NCI-H82 (cell line): ENCODE data around the gene ASPSCR1.

Experiments used
- DNase-seq: peaks from one replicate; lab custom pipeline; 2025; lab: John Stamatoyannopoulos, UW

ASPSCR1 gene

DNA sequence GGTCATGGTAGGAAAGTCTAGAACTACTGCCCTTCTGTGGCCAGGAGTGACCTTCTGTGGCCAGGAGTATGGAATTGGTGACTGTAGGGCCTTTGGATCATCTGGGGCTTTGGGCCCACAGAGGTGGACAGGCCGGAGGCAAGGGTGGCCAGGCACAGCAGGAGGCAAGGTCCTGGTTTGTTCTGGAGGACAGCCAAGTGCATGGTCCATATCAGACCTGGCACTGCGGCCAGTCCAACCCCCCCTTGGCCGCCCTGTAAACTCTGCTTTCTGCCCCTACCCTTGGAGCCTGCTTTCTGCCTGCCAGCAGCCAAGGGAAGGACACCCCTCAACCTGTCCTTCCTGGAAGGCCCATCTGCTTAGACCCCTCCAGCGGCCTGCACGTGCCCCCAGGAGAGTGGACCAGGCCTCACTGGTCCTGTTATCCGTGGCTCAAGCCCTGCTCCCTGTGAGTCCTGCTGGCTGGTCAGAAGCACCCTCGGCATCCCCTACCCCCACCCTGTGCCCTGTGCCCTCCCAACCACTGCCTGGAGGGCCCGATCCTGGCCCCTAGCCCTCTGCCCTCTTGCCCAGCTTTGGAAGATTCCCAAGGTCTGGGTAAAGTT lies 62.4 kb downstream of the ASPSCR1 start:
- DNase-seq, result no peak

DNA sequence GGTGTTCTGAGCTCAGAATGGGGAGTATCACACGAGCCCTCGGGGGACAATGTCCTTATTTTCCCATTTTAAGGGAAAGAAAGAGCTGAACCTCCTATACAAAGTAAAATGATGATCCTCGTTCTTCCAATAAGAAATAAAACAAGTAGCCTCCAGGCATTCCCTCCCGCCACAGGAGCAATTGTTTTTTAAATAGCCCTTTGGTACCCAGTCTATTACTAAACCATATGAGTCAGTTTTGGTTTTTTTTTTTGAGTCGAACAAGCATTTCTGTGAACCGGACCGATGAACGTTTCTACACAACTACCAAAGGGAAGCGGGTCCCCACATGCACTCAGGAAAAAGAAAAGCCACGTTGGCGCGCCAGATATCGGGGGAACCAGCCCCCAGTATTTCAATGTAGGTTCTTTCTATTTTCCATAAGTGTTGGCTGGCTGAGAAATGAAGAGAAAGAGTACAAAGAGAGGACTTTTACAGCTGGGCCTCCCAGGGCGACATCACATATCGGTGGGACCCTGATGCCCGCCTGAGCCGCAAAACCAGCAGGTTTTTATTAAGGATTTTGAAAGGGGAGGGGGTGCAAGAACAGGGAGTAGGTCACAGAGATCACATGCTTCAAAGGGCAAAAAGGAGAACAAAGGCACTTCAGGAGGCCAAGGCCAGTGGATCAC lies 63.9 kb downstream of the ASPSCR1 start:
- DNase-seq, result no peak

DNA sequence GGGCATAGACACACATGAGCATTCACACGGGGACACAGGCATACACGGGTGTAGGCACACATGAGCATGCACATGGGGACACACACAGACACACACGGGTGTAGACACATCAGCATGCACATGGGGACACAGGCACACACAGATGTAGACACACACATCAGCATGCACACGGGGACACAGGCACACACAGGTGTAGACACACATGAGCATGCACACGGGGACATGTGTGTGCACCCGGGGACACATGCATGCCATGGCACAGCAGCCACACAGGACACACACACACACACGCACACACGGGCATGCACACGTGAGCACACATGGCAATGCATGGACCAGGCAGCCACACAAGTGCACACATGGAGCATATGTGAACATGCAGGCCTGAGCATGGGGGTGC lies 65.2 kb downstream of the ASPSCR1 start:
- DNase-seq, result no peak

DNA sequence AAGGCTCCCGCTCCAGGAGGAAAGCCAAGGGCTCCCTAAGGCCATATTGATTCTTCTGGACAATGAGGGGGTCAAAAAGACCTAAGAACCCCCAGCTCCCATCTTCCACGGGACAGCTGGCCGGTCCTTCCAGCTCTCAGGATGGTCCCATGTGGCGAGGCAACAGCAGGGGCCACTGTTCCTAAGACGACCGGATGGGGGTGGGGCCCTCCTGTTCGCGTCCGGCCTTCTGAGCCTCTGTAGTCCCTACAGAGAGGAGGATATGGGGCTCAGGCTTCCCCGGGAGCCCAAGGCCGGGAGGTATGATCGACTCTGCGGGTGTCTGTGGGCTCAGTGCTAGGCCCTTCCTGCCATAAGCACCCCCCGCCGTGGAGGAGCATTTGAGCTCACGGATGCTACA lies 66.1 kb downstream of the ASPSCR1 start:
- no peak for DNase-seq

DNA sequence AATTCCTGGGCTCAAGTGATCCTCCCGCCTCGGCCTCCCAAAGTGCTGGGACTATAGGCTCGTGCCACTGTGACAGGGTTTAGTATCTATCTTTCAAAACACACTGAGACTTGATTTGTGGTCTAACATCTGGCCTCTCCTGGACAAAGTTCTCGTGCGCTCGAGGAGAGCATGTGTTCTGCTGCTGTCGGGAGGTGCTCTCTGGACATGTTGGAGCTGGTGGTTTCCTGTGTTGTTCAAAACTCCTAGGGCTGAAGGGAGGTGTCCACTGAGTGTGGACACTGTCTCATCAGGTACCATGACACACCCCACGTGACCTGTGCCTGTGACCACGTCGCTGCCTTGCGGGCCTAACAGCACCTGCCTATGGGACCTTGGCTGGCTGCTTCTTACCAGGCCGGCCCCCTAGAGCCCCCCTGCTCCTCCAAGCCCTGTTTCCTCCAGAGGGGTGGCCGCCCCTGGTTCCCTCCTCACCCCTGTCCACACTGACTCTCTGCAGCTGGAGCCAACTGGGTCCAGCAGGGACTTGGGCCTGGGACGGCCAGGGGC lies 68.6 kb downstream of the ASPSCR1 start:
- DNase-seq, result no peak

DNA sequence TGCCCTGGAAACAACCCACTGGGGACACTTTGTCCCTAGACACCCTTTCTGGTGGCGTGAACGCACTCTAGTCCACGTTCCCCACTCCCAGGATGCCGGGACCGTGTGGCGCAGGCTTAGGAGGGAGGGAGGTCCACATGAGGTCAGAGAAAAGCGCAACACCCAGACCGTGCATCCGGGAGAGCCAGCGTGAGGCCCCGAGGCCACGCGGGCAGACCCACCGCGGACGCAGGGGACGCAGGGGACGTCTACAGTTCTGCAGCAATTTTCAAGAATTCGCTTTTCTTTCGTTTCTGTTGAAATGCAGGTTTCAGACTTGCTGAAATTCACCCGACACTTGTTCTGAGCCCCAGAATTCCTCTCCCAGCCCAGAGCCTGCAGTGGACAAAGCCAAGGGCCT lies 69.5 kb downstream of the ASPSCR1 start:
- no peak for DNase-seq

DNA sequence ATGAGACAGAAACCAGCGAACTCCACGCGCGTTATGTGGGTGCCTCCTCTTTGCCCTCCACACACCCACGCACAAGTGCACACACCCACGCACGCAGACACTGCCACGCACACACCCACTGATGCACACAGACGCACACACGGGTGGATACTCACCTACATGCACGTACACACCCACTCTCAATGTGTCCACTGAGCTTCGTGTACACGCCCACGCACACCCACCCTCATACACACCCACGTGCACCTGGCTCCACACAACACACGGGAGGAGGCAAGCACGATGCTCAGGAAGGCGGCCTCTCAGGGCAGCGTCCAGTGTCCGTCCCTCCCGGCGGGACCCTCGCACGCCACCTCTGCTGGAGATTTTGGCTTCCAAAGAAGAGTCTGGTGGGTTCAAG lies 70.0 kb downstream of the ASPSCR1 start:
- no peak for DNase-seq

DNA sequence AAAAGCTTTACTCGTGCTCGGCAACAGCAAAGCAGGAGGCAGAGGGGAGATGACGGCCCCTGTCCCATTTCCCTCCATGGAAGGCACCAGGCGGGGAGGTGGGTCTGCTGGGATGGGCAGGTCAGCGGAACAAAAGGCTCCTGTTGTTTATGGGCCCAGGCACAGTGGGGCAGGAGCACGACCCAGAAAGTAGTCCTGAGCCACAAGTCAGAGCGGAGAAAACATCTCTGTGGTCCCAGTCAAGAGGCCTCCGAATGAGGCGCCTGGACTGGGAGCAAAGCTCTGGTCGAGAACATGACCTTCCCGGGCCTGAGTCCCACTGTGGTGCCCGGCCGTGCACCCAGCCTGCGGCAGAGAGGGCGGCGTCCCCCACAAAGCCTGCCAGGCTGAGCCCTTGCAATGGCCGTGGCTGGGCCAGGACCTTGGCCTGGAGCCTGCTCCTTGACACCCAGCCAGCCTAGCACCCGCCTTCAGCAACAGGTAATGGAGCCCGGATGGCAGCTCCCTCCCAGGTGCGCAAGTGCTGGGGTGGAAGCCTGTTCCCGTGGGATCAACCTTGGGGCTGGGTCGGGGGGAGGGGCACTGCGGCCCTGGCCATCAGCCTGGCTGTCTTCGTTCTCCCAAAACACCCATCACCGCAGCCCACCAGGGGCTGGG lies 70.6 kb downstream of the ASPSCR1 start:
- no peak for DNase-seq

DNA sequence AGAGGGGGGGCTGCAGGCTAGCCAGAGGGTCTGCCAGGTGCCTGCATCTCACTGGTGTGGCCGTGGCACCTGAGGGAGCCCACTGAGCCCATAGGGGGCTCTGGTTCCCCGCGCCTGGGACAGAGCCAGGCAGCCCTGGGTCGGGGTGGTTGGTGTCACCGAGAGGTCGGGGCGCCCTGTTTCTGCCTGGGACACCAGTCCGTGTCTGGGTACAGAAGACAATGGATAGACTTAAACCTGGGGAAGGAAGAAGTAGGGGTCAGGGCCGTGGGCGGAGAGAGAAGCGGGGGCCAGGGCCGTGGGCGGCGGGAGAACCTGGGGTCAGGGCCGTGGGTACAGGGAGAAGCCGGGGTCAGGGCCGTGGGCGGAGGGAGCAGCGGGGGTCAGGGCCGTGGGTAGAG lies 71.1 kb downstream of the ASPSCR1 start:
- no peak for DNase-seq

DNA sequence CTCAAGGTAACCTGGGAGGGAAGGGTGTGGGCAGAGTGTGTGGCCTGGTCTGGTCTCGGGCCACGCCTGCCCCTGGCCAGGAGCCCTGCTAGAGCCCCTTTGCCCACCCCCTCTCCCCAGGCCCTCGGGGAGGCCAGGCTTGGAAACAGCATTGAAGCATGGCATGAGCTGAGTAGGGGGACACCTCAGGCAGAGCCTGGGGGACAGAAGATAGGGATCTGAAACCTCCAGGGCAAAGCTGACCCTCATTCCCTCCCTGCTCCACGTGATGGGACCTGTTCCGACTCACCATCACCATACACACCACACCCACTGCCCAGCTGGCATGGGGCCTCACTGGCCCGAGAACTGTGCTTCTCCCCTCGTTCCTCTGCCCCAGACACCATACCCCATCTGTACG lies 71.7 kb downstream of the ASPSCR1 start:
- DNase-seq, result no peak

DNA sequence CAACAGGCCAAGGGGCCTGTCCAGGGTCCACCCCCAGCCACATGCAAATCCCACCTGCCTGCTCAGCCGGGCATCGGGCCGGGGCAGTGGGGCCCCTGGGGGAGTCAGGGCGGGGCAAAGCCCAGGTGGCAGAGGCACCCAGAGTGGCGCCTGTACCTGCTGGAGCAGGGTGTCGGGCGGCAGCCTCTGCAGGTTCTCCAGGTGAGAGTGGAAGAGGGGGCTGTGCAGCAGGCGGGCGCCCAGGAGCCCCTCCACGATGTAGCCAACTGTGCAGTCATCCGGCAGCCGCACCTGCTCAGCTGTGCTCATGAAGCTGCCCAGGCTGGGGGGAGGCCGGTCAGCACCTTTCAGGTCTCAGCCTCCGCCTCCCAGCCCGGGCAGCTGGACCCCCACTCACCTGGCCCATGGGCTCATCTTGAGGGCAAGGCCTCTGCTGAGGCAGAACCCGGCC lies 72.1 kb downstream of the ASPSCR1 start:
- no peak for DNase-seq

DNA sequence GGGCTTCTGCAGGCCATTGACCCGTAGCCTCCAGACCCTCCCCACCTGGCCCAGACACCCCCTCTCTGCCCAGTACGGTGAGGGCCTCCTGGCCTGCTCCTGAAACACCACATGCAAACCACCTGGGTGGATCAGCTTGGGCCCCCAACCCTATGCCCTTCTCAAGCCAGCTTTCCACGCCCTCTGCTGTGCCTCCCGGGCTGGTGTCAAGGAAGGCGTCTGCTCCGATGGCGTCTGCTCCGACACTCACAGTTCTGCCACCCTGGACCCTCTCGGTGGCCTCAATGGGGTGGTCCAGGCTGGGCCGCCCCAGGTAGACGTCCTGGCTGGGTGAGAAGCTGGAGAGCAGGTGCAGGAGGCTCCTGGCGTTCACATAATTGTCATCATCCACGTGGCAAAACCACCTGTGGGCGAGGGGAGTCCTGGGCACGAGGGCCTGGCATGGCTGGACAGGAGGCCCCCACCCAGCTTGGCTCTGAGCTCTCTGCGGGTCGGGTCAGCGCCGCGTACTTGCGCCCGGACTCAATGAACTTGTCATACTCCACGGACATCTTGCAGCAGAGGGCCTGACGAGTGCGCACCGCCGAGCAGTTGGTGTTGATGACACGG lies 72.8 kb downstream of the ASPSCR1 start:
- no peak for DNase-seq

DNA sequence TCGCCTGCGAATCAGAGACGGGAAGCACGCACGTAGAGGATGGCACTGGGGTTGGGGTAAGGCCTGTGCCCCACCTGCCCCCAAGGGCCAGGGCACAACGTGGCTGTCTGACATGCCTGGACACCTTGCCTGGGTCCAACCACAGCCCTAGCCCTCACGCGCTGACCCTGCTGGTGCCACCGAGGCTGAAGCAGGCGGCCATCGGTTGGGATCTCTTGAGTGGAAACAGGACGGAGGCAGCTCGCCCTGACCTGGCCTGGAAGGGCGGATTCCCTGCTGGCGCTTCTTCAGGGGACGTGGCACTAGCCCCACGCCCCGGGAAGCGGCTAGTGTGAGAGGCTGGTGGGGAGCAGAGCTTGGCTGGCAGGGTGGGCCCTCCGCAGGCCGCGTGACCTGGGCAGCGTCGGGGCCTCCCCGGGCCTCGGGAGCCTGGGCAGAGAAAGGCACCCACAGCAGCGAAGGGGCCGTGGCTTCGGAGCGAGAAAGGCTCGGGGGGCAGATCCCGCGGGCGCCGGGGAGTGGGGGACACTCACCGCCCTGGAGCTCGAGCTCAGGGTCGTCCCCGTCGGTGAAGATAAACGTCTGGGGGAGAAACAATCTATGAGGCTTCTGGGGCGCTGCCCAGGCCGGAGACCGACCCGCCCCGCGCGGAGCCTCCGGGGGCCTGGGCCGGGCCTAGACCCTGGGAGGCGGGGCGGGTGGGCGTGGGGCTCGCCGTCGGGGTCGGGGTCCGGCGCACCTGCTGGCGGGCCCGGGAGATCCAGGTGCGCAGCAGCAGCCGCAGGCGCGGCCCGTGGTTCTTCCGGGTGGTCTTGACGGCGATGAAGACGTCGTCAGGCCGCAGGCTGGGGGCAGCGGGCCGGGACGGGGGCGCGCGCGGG lies 73.6 kb downstream of the ASPSCR1 start:
- DNase-seq, result no peak

DNA sequence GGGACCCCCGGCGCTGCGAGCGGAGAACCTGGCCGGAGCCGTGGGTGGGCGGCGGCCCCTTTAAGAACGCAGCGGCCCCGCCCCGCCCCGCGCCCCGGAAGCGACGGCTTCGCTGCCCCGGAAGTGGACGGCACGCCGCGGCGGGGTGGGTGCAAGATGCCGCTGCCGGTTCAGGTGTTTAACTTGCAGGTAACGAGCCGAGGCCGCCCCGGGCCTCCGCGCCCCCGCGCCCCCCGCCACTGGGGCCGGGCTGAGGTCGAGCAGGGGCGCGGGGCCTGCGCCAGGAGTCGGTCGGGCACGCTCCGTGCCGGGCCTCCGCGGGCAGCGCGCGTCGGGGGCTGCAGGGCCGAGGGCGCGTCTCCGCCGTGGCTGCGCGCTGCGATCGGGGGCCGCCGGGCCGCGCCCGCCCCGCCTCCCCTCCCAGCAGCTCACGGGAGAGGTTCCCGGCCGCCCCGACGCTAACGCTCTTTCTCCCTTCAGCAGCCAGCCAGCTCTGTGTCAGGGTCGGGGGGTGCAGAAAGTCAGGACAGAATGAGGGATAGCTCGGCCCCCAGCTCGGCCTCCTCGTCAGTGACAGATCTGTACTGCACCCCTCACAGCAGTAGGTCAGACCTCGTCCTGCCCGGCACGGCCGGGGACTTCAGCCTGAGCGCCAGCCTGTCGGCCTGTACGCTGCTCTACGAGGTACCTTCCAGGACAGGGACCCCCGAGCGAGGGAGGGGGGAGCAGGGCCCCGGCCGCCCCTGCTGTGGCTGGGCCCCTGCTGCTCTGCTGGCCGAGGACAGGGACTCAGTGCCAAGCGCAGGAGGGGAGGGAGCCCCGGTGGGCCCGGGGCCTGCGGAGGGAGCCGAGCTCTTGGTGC lies 74.6 kb downstream of the ASPSCR1 start, which contains the start of the genes GPS1 and RFNG:
Gene GPS1 (plus strand): TSS at position 123 of the 862 bp plus-strand sequence. CDS start 34 bp downstream, at position 157.
Gene RFNG (minus strand): TSS at position 36 of the 862 bp plus-strand sequence. CDS start 45 bp downstream, outside the sequence.
- DNase-seq, result peak; percentile 82

DNA sequence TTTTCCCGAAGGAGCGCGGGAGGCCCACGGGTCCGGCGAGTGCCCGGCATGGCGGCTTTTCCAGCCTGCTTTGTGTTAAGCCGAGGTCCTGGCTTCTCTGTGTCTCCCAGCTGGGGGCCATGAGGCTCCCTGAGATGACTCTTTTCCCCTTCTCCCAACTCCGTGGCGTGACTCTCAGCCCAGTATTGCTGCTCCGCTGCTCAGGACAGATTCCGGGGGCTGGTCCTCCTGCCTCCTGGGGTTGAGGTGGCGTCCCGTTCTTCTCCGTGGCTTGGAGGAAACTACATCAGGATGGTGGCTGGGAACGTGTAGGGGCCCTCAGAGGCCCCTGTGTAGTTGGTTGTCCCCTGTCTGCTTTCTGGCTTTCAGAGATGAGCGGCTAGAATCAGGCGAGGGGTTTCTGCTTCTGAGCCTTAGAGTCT lies 75.2 kb downstream of the ASPSCR1 start:
- no peak for DNase-seq

DNA sequence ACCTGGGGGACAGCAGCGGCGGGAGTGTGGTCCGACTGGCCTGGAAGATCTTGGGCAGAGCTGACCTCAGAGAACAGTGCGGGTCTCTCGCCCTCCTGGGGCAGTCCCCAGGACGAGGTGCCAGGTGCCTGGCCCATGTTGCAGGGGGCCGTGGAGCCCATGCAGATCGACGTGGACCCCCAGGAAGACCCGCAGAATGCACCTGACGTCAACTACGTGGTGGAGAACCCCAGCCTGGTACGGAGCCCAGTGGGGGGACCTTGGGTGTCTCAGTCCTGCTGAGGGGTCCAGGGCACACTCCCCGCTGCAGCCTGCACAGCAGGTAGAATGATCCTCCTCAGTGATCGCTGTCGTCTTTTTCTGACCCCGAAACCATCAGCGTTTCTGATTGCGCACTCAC lies 75.7 kb downstream of the ASPSCR1 start:
- DNase-seq, result no peak

DNA sequence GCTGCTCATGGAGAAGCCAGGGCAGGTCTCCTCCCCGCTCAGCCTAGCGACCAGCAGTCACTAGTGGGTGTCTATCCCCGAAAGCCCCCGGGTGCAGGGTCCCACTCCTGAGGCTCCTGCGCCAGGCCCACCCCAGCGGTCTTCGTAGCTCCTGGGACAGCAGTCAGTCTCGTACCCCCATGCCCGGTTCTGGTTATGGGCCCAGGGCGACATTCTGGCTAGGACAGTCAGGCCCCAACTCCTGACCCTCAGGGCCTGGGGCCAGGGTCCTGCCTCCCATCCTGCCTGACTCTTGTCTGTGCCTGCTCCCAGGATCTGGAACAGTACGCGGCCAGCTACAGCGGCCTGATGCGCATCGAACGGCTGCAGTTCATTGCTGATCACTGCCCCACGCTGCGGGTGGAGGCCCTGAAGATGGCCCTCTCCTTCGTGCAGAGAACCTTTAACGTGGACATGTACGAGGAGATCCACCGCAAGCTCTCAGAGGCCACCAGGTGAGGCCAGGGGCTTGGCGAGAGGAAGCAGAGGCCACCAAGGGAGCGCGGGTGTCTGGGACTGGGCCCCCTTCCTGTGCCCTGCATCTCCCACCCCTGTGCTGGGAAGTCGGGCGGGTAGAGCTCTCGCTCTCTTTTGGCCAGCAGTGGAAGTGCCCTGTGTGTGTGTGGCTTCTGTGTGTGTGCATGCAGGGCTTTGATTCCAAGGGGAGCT lies 76.3 kb downstream of the ASPSCR1 start:
- DNase-seq, result no peak

DNA sequence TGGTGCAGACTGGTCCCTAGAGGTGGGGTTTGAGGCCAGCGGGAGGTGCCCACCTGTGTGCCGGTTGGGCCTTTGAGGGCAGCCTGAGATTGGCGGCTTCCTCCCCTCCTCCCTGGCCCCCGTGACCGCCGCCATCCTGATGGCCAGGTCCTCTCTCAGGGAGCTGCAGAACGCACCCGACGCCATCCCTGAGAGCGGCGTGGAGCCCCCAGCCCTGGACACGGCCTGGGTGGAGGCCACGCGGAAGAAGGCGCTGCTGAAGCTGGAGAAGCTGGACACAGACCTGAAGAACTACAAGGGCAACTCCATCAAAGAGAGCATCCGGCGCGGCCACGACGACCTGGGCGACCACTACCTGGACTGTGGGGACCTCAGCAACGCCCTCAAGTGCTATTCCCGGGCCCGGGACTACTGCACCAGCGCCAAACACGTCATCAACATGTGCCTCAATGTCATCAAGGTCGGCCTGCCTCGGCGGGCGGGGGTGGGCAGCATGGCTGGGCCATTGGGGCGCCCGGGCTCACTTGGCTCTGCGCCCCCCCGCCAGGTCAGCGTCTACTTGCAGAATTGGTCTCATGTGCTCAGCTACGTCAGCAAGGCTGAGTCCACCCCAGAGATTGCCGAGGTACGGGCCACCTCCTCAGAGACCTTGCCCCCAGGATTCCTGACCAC lies 77.1 kb downstream of the ASPSCR1 start:
- no peak for DNase-seq
